HepG2 (cell line): ENCODE results near the gene ESRP2. TPM values are rescaled to one million over a fixed set of nuclear protein-coding genes. Genes with fewer than 3 reads are reported as not detected.
A peak's percentile ranks its signal among the peaks of the same experiment; 100 is the strongest.

Source experiments
- ARNT2 ChIP-seq: sonication (generic); formaldehyde crosslinking; IDR thresholded peaks from 2 replicates; pipeline ENCODE4 v1.8.0; 2022; ENCODE audit warnings: mild to moderate bottlenecking, low read depth, missing genetic modification reagents, moderate library complexity
- BHLHE40 ChIP-seq: IDR thresholded peaks from 2 replicates; pipeline ENCODE4 v1.6.1; 2011; ENCODE audit warnings: low read length, improper control_type of control experiment
- CHCHD3 ChIP-seq: sonication (generic); formaldehyde crosslinking; IDR thresholded peaks from 2 replicates; pipeline ENCODE4 v1.8.0; 2022; ENCODE audit warnings: mild to moderate bottlenecking, missing genetic modification reagents, moderate library complexity
- EP300 ChIP-seq, 3 experiments: sonication (generic) in 1 of 3; formaldehyde crosslinking in 1 of 3; IDR thresholded peaks; 2 replicates each; pipeline versions ENCODE4 v1.5.1 to v1.6.1; 2011 to 2020; ENCODE audit warnings: low read depth in 2 of 3, low read length in 2 of 3, borderline replicate concordance in 1 of 3, improper control_type of control experiment in 1 of 3, mild to moderate bottlenecking in 1 of 3, missing genetic modification reagents in 1 of 3, moderate library complexity in 1 of 3
- GATAD2A ChIP-seq: IDR thresholded peaks from 2 replicates; pipeline ENCODE4 v1.6.1; 2016
- HNRNPLL ChIP-seq: fragments of 200-400 bp; formaldehyde crosslinking; IDR thresholded peaks from 2 replicates; pipeline ENCODE4 v1.6.1; 2017; ENCODE audit warnings: mild to moderate bottlenecking, low read depth, low read length; ENCODE audit not compliant: poor library complexity, severe bottlenecking
- KDM5B ChIP-seq: sonication (generic); formaldehyde crosslinking; IDR thresholded peaks from 2 replicates; pipeline ENCODE4 v1.4.0; 2020; ENCODE audit warnings: missing genetic modification reagents, mild to moderate bottlenecking, borderline replicate concordance
- KLF13 ChIP-seq: sonication (generic); formaldehyde crosslinking; IDR thresholded peaks from 2 replicates; pipeline ENCODE4 v1.4.0; 2020; ENCODE audit warnings: mild to moderate bottlenecking, missing genetic modification reagents
- MAFK ChIP-seq, 2 experiments: IDR thresholded peaks in 1 of 2; conservative IDR thresholded peaks in 1 of 2; 2 replicates each; pipeline ENCODE4 v1.6.1; 2011; ENCODE audit warnings: improper control_type of control experiment in 2 of 2, low read length in 2 of 2
- MED13 ChIP-seq: sonication (generic); formaldehyde crosslinking; IDR thresholded peaks from 2 replicates; pipeline ENCODE4 v1.5.0; 2020; ENCODE audit warnings: missing genetic modification reagents
- NCOA2 ChIP-seq: sonication (generic); formaldehyde crosslinking; IDR thresholded peaks from 2 replicates; pipeline ENCODE4 v1.8.0; 2022; ENCODE audit warnings: inconsistent platforms
- SOX6 ChIP-seq, 2 experiments: fragments of 450-650 bp in 1 of 2; sonication (generic) in 1 of 2; formaldehyde crosslinking in 1 of 2; IDR thresholded peaks; 2 replicates each; pipeline versions ENCODE4 v1.4.0 to v1.6.1; 2017 to 2020; ENCODE audit warnings: antibody characterized with exemption in 1 of 2, mild to moderate bottlenecking in 1 of 2, missing genetic modification reagents in 1 of 2
- TGIF2 ChIP-seq: IDR thresholded peaks from 2 replicates; pipeline ENCODE4 v1.6.1; 2016; ENCODE audit warnings: control low read depth, missing compliant biosample characterization
- ZMAT3 ChIP-seq: sonication (generic); formaldehyde crosslinking; conservative IDR thresholded peaks from 2 replicates; pipeline ENCODE4 v1.7.0; 2021; ENCODE audit warnings: missing genetic modification reagents
- ZNF12 ChIP-seq: sonication (generic); formaldehyde crosslinking; IDR thresholded peaks from 2 replicates; pipeline ENCODE4 v1.5.0; 2020; ENCODE audit warnings: missing genetic modification reagents
- ZNF292 ChIP-seq: sonication (generic); formaldehyde crosslinking; IDR thresholded peaks from 2 replicates; pipeline ENCODE4 v1.8.1; 2022; ENCODE audit warnings: mild to moderate bottlenecking, low read depth, missing genetic modification reagents, borderline replicate concordance
- ZNF44 ChIP-seq: sonication (generic); formaldehyde crosslinking; IDR thresholded peaks from 2 replicates; pipeline ENCODE4 v1.5.1; 2020; ENCODE audit warnings: mild to moderate bottlenecking, missing genetic modification reagents
- ZNF557 ChIP-seq: sonication (generic); formaldehyde crosslinking; IDR thresholded peaks from 2 replicates; pipeline ENCODE4 v1.4.0; 2020; ENCODE audit warnings: missing genetic modification reagents
- ZNF788 ChIP-seq: sonication (generic); formaldehyde crosslinking; IDR thresholded peaks from 2 replicates; pipeline ENCODE4 v1.5.0; 2020; ENCODE audit warnings: mild to moderate bottlenecking, missing genetic modification reagents, borderline replicate concordance
- ZSCAN20 ChIP-seq: sonication (generic); formaldehyde crosslinking; IDR thresholded peaks from 2 replicates; pipeline ENCODE4 v1.4.0; 2020; ENCODE audit warnings: missing genetic modification reagents, mild to moderate bottlenecking, borderline replicate concordance
- polyA plus RNA-seq, 8 experiments: library from polyadenylated mRNA; depleted of rRNA in 3 of 8; stranded (reverse) in 7 of 8; unstranded in 1 of 8; fragments of >200 nt; fragmentation: Illumina TruSeq in 4 of 8; extraction: Trizol in 4 of 8; gene quantifications; 2 replicates each; pipeline versions ENCODE4 v1.2.1 to v1.2.3, GENCODE V29; 2011 to 2016; ENCODE audit warnings: low read depth in 4 of 8, missing spikeins in 1 of 8, mixed read lengths in 1 of 8; ENCODE audit not compliant: insufficient read depth in 1 of 8
- total RNA-seq, 5 experiments: library from RNA; depleted of rRNA; stranded (reverse); fragments of >200 nt; fragmentation: Illumina TruSeq; extraction: Trizol; gene quantifications; 2 replicates each; pipeline ENCODE4 v1.2.3, GENCODE V29; 2016; ENCODE audit warnings: low read depth in 1 of 5
- TF ChIP-seq, protein P1 (sequence below): IDR thresholded peaks from 2 replicates; pipeline ENCODE4 v1.6.1; 2016; ENCODE audit warnings: low read depth
- TF ChIP-seq, protein P2 (sequence below): sonication (generic); formaldehyde crosslinking; IDR thresholded peaks from 2 replicates; pipeline ENCODE4 v1.8.0; 2023; ENCODE audit warnings: mild to moderate bottlenecking, missing genetic modification reagents
- TF ChIP-seq, protein P3 (sequence below): sonication (generic); formaldehyde crosslinking; conservative IDR thresholded peaks from 2 replicates; pipeline ENCODE4 v1.8.0; 2022; ENCODE audit warnings: mild to moderate bottlenecking, moderate library complexity, missing genetic modification reagents
- TF ChIP-seq, protein P4 (sequence below): sonication (generic); formaldehyde crosslinking; IDR thresholded peaks from 2 replicates; pipeline ENCODE4 v1.5.0; 2020; ENCODE audit warnings: missing genetic modification reagents, mild to moderate bottlenecking, borderline replicate concordance

ESRP2 gene
- total and polyA plus RNA-seq, 2 of the 13 experiments (the other 11 are each of a cell fraction or from before 2014, with no cell fraction given), result 21.1 to 32.4 TPM

DNA sequence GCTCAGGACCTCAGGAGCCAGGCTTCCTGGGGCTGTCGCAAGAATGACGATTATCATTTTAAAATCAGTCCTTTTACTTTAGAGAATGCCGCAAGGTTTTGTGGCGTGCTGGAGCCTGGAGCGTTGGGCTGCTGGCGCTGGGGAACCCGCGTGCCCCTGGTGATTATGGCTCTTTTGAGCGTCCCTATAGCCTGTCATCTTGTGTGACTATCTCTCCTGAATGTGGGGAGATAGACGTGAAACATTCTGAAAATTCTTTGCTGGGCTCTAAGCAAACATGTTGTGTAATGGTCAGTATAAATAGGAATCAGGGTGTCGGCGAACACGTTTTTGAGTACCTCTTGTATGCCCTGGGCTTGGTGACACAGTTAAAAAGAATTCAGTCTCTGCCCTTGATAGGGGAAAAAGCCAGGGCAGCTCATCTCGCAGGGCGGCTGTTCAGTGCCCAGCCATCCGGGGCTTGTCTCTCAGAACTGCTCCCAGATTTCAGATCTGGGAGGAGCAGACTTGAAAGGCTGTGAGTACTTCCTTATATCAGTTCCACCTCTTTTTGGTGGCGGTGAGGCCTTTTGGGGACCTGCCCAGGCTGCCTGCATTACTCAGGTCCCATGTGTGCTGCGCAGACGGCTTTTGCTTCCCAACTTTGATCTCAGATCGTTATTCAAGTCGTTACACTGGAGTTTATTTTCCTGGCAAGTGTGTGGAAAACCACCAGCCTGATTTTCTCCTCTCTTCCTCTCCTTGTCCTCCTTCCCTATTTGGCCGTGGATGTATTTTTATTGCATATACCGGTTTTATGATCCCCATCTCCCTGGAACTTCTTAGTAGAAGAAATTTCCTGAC, 29.4 kb upstream of the ESRP2 start (continued):
- TF ChIP-seq EP300 (IDR thresholded peaks at IDR 0.05; ENCODE audit: low read depth in 2 of 2, low read length in 2 of 2) (peak; percentile 79 to 92), EP300 (CRISPR knock-in tag; IDR thresholded peaks at IDR 0.05; ENCODE audit: borderline replicate concordance) (peak; percentile 86), MAFK (conservative IDR thresholded peaks at IDR 0.05 in 1 of 2, IDR thresholded peaks at IDR 0.05 in 1 of 2; ENCODE audit: low read length in 2 of 2) (no peak), KLF13 (CRISPR knock-in tag) (no peak), CHCHD3 (CRISPR knock-in tag) (no peak), KDM5B (CRISPR knock-in tag) (peak; percentile 74; the same call in 1 of the 2 replicates), TGIF2 (CRISPR knock-in tag) (peak; percentile 91), MED13 (CRISPR knock-in tag) (peak; percentile 67; the same call in 1 of the 2 replicates), SOX6 (IDR thresholded peaks at IDR 0.05) (no peak), SOX6 (CRISPR knock-in tag; IDR thresholded peaks at IDR 0.05) (peak; percentile 89), ZMAT3 (CRISPR knock-in tag) (peak; percentile 28; the same call in 1 of the 2 replicates), ZNF788 (CRISPR knock-in tag) (peak; percentile 67; the same call in 1 of the 2 replicates), ARNT2 (CRISPR knock-in tag) (peak; percentile 85; the same call in 1 of the 2 replicates), HNRNPLL (peak; percentile 23), BHLHE40 (peak; percentile 92), ZSCAN20 (no peak; the same call in 1 of the 2 replicates), NCOA2 (CRISPR knock-in tag) (peak; percentile 92), ZNF44 (no peak), GATAD2A (CRISPR knock-in tag) (peak; percentile 98), ZNF557 (CRISPR knock-in tag) (0 out of 2 replicates have a peak, but pooled peaks have one; percentile 23), ZNF12 (CRISPR knock-in tag) (peak; percentile 75; the same call in 1 of the 2 replicates), ZNF292 (CRISPR knock-in tag) (peak; percentile 11; the same call in 1 of the 2 replicates)
- TF ChIP-seq, protein P1, sequence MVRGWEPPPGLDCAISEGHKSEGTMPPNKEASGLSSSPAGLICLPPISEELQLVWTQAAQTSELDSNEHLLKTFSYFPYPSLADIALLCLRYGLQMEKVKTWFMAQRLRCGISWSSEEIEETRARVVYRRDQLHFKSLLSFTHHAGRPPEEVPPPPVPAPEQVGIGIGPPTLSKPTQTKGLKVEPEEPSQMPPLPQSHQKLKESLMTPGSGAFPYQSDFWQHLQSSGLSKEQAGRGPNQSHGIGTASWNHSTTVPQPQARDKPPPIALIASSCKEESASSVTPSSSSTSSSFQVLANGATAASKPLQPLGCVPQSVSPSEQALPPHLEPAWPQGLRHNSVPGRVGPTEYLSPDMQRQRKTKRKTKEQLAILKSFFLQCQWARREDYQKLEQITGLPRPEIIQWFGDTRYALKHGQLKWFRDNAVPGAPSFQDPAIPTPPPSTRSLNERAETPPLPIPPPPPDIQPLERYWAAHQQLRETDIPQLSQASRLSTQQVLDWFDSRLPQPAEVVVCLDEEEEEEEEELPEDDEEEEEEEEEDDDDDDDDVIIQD, result no peak; the same call in 1 of the 2 replicates
- TF ChIP-seq, protein P2, sequence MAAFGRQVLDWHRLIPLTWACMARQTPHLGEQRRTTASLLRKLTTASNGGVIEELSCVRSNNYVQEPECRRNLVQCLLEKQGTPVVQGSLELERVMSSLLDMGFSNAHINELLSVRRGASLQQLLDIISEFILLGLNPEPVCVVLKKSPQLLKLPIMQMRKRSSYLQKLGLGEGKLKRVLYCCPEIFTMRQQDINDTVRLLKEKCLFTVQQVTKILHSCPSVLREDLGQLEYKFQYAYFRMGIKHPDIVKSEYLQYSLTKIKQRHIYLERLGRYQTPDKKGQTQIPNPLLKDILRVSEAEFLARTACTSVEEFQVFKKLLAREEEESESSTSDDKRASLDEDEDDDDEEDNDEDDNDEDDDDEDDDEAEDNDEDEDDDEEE (CRISPR knock-in tag), result 0 out of 2 replicates have a peak, but pooled peaks have one; percentile 24
- TF ChIP-seq, protein P3, sequence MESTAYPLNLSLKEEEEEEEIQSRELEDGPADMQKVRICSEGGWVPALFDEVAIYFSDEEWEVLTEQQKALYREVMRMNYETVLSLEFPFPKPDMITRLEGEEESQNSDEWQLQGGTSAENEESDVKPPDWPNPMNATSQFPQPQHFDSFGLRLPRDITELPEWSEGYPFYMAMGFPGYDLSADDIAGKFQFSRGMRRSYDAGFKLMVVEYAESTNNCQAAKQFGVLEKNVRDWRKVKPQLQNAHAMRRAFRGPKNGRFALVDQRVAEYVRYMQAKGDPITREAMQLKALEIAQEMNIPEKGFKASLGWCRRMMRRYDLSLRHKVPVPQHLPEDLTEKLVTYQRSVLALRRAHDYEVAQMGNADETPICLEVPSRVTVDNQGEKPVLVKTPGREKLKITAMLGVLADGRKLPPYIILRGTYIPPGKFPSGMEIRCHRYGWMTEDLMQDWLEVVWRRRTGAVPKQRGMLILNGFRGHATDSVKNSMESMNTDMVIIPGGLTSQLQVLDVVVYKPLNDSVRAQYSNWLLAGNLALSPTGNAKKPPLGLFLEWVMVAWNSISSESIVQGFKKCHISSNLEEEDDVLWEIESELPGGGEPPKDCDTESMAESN (CRISPR knock-in tag), result no peak; the same call in 1 of the 2 replicates
- TF ChIP-seq, protein P4, sequence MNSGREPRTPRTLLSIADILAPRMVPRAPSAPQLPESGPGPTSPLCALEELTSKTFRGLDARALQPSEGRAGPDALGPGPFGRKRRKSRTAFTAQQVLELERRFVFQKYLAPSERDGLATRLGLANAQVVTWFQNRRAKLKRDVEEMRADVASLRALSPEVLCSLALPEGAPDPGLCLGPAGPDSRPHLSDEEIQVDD (CRISPR knock-in tag), result no peak
